HG02759 (cell line): ENCODE data around the gene TGFBR1.

Experiments
- ATAC-seq: cut with Tn5 transposase; IDR thresholded peaks from one replicate; pipeline ENCODE4 v1.9.1; 2021; ENCODE audit warnings: mild to moderate bottlenecking, moderate library complexity; ENCODE audit not compliant: unreplicated experiment

TGFBR1 gene

DNA sequence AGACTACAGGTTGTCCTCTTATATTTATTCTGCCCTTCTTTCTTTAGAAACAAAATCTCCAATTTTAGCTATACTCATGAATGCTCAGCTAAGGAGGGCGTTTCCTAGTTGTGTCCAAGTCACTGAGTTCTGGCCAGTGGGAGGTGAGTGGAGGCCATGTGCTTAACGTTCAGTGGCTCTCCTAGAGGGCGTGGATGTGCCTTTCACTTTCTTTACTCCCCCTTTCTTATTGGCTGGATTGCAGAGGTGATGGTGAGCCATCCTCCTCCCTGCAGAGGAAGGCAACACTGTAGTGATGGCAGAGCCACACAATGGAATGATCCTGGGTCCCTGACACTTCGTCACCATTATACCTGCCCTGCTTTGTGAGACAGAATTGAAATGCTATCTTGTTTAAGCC, 62.2 kb downstream of the TGFBR1 start:
- no peak for ATAC-seq

- no peak for ATAC-seq
Observed at GRCh38 chr9:99167694-99168093, 62.8 kb downstream of the TGFBR1 start.

DNA sequence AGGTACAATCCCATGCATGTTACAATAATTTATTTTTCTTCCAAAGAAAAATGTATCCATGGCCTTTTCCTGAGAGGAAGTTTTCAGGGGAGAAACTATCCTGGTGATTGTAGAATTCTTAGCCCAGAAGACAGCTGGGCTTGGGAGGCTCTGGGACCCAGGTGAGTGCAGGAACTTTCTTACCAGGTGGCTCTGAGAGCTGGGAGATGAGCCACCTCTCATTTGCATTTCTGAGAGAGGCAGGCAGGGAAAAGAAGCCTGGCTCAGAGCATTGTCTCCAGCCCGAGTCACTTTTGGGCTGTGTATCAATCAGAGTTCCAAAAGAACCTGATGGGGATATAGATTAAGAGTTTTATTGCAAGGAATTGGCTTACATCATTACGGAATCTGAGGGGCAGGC, 64.2 kb downstream of the TGFBR1 start:
- no peak for ATAC-seq

GRCh38 chr9:99169982-99170761, 65.3 kb downstream of the TGFBR1 start:
- ATAC-seq, result no peak

DNA sequence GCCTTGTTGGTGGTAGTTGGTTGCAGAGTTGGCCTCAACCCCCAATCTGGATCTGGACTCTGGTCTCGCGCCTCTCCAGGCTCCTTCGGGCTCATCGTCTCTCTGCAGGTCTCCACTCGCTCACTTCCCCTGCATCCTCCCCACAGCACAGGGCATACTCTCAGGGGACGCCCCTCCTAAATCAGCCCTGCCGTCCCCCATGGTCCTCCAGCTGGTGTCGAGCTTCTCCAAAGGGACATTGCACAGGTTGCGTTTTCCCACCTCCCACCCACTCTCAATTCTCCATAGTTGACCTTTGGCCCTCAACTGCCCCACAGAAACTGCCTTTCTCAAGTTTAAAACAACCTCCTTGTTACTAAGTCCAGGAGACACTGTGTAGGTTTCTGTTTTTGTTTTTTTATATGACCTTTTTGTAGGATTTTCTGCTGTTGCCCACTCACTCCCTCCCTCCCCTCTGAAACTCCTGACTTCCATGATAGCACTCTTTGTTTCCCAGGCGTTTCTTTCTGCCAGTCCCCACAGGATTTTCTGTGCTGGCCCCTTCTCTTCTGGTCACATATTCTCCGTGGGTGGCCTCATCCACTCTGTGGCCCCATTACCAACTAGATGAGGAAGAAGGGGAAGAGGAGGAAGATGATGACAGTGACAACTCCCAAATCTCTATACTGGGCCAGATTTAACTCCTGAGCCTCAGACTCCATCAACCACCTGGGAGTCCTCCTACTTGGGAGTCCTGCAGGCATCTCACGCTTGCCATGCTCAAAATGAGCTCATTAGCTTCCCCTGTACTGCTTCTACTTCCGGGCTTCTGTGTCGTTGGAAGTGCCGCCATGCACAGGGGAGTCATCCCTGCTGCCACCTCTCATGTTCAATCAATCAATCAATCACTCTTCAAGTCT, 66.6 kb downstream of the TGFBR1 start:
- no peak for ATAC-seq

GRCh38 chr9:99172124-99173091, 67.5 kb downstream of the TGFBR1 start:
- ATAC-seq, result no peak

DNA sequence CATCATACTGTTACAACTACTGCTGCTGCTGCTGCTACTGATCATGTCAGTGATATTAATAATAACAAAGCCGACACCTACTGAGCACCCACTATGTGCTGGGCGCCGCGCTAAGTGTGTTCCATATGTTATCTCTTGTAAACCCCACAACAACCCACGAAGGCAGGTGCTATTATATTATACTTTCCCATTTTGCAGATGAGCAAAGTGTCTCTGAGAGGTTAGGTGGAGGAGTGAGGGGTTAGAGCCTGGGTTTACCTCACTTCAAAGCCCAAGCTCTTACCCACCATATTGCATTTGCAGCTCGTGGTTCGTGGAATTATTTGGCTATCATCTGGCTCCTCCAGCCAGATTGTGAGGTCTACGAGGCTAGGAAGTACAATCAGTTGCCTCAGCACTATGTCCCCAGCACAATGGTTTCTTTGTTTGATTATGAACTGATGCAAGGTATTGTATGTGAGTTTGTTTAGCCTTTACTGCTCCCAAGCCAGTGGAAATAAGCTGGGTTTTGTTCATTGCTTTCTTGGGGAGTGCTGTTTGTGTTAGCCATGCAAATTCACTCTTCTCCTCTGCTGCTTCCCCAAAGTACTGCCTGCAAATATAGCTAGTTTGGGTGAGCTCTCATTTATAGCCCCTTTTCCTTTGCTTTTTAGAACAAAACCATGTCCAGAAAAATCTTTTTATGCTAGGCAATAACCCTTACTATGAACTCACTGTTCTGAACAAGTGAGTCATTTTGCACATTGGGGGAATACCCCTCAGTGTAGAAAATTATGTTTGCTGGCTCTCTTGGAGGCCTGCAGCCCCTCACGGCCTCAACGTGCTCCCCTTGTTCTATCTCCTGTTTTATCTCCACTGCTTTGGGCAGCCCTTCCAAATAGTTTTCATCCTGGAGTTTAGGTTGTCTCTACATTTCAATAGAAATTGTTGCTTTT, 68.9 kb downstream of the TGFBR1 start:
- peak; percentile 73 for ATAC-seq

- ATAC-seq, result no peak
Observed at GRCh38 chr9:99176527-99177013, 71.7 kb downstream of the TGFBR1 start.

DNA sequence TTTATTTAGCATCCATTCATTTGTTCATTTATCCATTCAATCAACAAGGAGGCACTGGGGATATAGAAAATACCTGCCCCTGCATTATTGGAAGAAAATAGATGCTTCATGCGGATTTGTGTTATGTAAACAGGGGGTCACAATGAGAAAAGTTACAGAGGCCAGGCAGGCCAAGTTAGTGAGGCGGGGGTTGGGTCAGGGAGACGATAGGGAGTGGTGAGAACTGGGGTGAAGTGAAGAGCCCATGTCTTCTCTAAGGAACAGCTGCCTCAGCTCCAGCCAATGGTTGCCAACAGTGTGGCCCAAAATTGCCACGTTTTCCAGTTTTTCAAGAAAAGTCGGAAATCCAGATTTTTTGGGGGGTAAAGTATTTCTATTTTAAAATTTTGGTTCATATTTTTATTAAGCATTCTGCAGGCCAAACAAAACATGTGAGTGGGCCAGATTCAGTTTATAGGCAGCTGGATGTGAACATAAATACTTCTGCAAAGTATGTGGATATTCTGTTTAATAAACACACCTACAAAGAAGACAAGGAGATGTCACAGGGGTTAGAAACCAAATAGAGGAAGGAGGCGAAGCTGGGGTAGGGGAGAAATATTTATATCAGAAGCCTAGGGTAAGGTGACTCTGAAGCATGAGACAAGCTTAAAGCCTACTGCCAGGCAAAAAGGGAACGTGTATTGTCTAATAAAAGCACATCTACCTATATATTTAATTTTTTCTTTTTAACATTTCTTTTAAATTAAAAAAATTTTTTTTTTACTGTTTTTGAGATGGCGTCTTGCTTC, 72.9 kb downstream of the TGFBR1 start:
- no peak for ATAC-seq

GRCh38 chr9:99178912-99179872, 74.3 kb downstream of the TGFBR1 start:
- no peak for ATAC-seq

DNA sequence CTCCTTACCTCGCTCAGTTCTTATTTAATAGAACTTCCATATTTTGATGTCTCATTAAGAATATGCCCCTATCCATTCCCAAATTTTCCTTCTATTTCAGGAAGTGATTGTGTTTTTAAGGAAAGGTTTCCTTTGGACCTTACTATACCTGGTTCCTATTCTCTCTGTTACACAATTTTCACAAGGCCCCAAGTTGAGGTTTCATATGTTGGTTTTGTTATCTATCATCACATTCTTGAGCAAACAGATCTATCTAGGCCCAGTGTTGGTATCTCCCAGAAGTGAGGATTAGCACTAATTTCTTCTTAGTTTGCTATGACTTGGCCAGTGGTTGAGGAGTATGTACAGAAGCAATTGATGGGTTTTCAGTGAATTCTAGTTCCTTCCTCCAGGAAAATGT, 75.3 kb downstream of the TGFBR1 start:
- peak; percentile 46 for ATAC-seq

DNA sequence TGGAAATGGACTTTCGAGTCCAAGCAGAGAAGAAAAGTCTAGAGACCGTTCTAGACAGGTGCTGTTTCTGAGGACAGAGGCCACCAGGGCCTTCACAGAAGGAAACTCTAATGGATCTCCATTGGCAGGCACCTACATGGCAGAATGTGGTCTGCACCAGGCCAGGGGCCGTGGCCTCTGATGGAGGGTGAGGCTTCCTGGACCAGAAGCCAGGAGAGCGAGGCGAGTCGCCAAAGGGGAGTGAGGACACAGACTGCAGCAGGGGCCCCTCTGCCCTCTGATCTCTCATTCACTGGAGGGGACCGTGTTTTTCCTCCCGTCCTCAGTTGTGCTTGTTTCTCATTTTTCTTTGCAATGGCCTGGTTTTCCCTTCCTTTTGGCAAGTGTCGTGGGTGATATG, 75.7 kb downstream of the TGFBR1 start:
- no peak for ATAC-seq

DNA sequence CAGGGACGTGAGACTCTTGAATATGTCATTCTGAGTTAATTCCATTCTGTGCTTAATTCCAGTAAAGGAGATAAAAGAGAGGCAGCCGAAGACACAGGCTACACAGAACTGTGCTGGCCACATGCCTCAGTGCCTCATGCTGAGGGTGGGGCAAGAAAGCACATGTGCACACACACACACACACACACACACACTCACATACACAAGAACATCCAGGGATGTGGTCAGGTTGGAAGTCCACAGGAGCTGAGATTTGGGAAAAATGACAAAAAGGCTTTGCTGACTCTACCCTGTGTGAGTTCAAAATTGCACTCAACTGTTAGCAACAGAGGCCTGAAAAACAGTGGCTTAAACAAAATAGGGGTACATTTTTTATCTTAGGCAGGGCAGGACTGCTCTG, 76.3 kb downstream of the TGFBR1 start:
- ATAC-seq, result no peak

- ATAC-seq, result peak; percentile 51
Observed at GRCh38 chr9:99181621-99182020, 76.7 kb downstream of the TGFBR1 start.

DNA sequence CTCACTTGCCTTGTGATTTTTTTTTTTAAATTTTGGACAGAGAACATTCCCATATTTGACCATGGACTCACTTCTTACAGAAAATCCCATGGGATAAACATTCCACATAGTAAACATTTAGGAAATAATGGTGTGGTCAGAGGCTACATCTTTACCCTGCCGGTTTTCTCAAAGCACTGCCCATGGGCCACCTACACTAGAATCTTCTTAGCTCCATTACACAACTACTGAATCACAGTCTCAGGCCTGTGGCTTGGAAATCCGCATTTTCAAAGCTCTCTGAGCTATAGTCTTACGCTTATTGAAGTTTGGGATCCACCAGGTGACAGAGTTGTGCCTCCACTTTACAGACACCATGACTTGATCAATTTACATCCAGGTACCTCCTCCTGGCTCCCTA, 77.4 kb downstream of the TGFBR1 start:
- ATAC-seq, result no peak

- ATAC-seq, result no peak
Observed at GRCh38 chr9:99183616-99184015, 78.7 kb downstream of the TGFBR1 start.

GRCh38 chr9:99184110-99184474, 79.2 kb downstream of the TGFBR1 start:
- no peak for ATAC-seq
